Measurements from ENCODE around the gene TDRD1. TPM values are rescaled to one million over a fixed set of nuclear protein-coding genes. Genes with fewer than 3 reads are reported as not detected.

TDRD1 gene
- total RNA-seq, 2 donors from 2014 or later, result 0.78 to 0.99 TPM

DNA sequence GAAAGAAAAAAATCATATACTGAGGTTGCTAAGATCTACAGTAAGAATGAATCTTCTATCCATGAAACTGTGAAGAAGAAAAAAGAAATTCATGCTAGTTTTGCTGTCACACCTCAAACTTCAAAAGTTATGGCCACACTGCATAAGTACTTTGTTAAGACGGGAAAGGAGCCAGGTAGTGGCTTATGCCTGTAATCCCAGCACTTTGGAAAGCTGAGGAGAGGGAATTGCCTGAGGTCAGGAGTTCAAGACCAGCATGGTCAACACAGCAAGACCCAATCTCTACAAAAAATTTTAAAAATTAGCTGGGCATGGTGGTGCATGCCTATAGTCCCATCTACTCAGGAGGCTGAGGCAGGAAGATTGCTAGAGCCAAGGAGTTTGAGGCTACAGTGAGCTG, 27.3 kb upstream of the TDRD1 start:
- Histone ChIP-seq H3K36me3 (replicated peaks in 1 of 2; ENCODE audit: insufficient read depth in 1 of 2, low read depth in 2 of 2) (peaks cover 5 to 13% of the 10 kb centered on the region in 2 donors), H3K4me3 (no peak overlapping the region), H3K27me3 (no peaks in the 10 kb centered on the region), H3K4me1 (no peaks in the 10 kb centered on the region), H3K27ac (no peak overlapping the region), H3K9me3 (no peaks in the 10 kb centered on the region)
- WGBS, 2 donors, result 82 to 92% methylated on average over 1 of the region's 1 CpG
- TF ChIP-seq POLR2A (IDR thresholded peaks at IDR 0.05), result no peak
- no peak for DNase-seq
- no peak for ATAC-seq
- intact Hi-C loops (cut with DNase I), result no loop called here

DNA sequence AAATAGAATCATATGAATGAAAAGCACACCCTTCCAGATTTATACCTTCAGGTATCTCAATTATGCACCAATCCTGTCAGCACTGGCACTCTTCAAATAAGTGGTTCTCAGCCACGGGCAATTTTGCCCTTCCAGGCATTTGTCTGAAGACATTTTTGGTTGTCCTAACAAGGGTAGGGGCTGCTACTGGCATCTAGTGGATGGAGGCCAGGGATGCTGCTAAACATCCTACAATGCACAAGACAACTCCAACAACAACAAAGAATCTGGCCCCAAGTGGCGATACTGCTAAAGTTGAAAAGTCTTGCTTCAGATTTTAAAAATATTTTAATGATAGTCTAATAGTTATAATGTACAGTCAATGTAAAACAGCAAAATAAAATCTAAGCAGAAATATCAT, 21.2 kb upstream of the TDRD1 start:
- Histone ChIP-seq H3K4me3 (no peak overlapping the region), H3K27ac (no peak overlapping the region), H3K9me3 (no peaks in the 10 kb centered on the region), H3K27me3 (no peaks in the 10 kb centered on the region), H3K36me3 (replicated peaks in 1 of 2; ENCODE audit: insufficient read depth in 1 of 2, low read depth in 2 of 2) (peaks cover 0 to 5% of the 10 kb centered on the region in 2 donors), H3K4me1 (peaks cover 22% of the 10 kb centered on the region)
- ATAC-seq, result no peak
- no peak for DNase-seq
- intact Hi-C loops (cut with DNase I), result no loop called here
- 81 to 93% methylated on average over 2 of the region's 2 CpGs for WGBS, 2 donors
- TF ChIP-seq POLR2A (IDR thresholded peaks at IDR 0.05), result no peak

DNA sequence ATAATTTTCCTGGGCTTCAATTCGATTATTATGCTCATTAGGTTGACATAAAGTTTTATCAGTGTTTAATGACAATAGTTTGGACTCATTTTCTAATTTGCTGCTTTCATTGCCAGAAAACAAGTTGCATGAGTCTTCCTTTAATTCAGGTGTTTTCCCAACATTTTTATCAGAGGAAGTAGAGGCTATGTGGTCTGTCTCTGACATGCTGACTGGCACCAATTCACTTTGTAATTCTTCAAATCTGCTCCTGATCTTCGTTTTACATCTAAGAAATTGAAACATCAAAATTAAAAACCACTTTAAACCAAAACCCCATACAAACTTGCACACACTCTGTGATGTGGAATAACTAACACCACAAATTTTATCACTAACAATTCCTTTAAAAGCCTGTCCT, 16.1 kb upstream of the TDRD1 start:
- H3K36me3 ChIP-seq (replicated peaks in 1 of 2; ENCODE audit: insufficient read depth in 1 of 2, low read depth in 2 of 2), result peaks cover 0 to 2% of the 10 kb centered on the region in 2 donors
- H3K27me3 ChIP-seq, result no peaks in the 10 kb centered on the region
- ATAC-seq (no peak), DNase-seq (no peak)
- intact Hi-C loops (cut with DNase I), result no loop called here
- TF ChIP-seq, protein P1, sequence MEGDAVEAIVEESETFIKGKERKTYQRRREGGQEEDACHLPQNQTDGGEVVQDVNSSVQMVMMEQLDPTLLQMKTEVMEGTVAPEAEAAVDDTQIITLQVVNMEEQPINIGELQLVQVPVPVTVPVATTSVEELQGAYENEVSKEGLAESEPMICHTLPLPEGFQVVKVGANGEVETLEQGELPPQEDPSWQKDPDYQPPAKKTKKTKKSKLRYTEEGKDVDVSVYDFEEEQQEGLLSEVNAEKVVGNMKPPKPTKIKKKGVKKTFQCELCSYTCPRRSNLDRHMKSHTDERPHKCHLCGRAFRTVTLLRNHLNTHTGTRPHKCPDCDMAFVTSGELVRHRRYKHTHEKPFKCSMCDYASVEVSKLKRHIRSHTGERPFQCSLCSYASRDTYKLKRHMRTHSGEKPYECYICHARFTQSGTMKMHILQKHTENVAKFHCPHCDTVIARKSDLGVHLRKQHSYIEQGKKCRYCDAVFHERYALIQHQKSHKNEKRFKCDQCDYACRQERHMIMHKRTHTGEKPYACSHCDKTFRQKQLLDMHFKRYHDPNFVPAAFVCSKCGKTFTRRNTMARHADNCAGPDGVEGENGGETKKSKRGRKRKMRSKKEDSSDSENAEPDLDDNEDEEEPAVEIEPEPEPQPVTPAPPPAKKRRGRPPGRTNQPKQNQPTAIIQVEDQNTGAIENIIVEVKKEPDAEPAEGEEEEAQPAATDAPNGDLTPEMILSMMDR (IDR thresholded peaks at IDR 0.05), result no peak
- no peak for TF ChIP-seq POLR2A (IDR thresholded peaks at IDR 0.05)
- H3K27ac ChIP-seq, result peak overlapping the region in 2 of 4 donors; percentile 8 to 74
- no peaks in the 10 kb centered on the region for H3K9me3 ChIP-seq
- H3K4me3 ChIP-seq, result no peak overlapping the region
- WGBS, 2 donors, result 11 to 22% methylated on average over 2 of the region's 2 CpGs
- H3K4me1 ChIP-seq, result peaks cover 66% of the 10 kb centered on the region

DNA sequence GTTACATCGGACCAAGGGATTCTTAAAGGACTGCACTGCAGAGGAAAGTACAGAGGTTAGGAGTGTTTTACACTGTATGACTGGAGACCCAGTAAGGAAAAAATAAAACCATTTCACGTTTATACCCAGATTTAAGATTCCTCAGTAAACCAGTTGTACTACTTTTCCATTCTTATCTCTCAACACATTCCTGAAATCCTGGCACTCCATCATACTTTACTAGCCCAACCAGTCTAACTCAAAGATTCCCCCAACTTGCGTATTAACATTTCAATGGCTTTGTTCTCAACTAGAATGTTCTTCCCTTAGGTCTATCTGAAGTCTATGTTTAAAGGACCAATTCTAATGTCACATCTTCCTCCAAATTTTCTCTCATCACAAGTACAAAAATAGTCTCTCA, 13.1 kb upstream of the TDRD1 start:
- H3K9me3 ChIP-seq, result peaks cover 0 to 5% (median 0%) of the 10 kb centered on the region in 3 donors
- TF ChIP-seq, protein P1 (IDR thresholded peaks at IDR 0.05), result no peak
- TF ChIP-seq POLR2A (IDR thresholded peaks at IDR 0.05), result no peak
- 12 to 20% methylated on average over 3 of the region's 3 CpGs for WGBS, 2 donors
- intact Hi-C loops (cut with DNase I), result no loop called here
- DNase-seq (peak in 1 of 4 donors; percentile 57), ATAC-seq (peak; percentile 88)
- peaks cover 0 to 2% of the 10 kb centered on the region in 2 donors for H3K36me3 ChIP-seq (replicated peaks in 1 of 2; ENCODE audit: insufficient read depth in 1 of 2, low read depth in 2 of 2)
- peaks cover 67% of the 10 kb centered on the region for H3K4me1 ChIP-seq
- no peak overlapping the region for H3K4me3 ChIP-seq
- no peaks in the 10 kb centered on the region for H3K27me3 ChIP-seq
- peak overlapping the region; percentile 46 to 74 (median 58) for H3K27ac ChIP-seq

DNA sequence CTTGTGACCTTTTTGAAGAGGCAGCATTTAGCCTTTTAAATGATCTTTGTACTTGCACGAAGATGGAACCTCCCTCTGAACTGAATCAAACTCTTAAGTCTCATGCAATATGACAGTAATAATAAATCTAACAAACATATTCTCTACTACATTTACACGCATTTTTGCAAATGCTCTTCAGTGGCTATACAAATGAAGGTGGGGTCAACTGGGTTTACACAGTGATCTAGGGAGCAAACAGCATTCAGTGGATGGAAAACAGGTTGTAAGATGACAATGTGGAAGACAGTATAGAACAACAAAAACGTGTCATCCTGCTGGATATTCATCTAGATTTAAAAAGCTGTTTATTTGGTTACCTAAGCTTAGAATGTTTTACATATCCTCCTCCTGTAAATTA, 12.7 kb upstream of the TDRD1 start:
- DNase-seq (no peak), ATAC-seq (no peak)
- intact Hi-C loops (cut with DNase I), result no loop called here
- WGBS, 2 donors, result 16 to 22% methylated on average over 3 of the region's 3 CpGs
- H3K9me3 ChIP-seq, result peaks cover 0 to 5% (median 0%) of the 10 kb centered on the region in 3 donors
- peaks cover 65% of the 10 kb centered on the region for H3K4me1 ChIP-seq
- H3K27ac ChIP-seq, result peak overlapping the region; percentile 46 to 74 (median 58)
- H3K27me3 ChIP-seq, result no peaks in the 10 kb centered on the region
- no peak overlapping the region for H3K4me3 ChIP-seq
- TF ChIP-seq, protein P1 (IDR thresholded peaks at IDR 0.05), result no peak
- TF ChIP-seq POLR2A (IDR thresholded peaks at IDR 0.05), result no peak
- peaks cover 0 to 2% of the 10 kb centered on the region in 2 donors for H3K36me3 ChIP-seq (replicated peaks in 1 of 2; ENCODE audit: insufficient read depth in 1 of 2, low read depth in 2 of 2)

DNA sequence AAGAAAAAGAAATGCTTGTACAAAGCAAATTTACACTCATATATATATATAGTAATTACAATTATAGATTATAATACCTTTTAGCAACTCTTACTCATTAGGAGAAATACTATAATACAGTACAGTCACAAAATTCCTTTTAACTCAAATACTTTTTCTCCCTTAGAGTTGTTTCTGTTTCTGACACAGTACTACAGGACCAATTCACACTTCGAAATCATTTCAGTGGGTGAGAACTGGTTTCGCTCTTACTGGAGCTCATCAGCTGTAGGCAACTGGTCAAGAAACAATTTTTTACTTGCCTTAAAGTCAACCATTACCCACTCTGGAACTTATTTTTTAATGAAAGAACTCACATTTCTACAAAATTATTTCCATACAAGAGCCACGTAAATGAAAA, 11.2 kb upstream of the TDRD1 start:
- no peak overlapping the region for H3K4me3 ChIP-seq
- no peak for DNase-seq
- WGBS, 2 donors, result 90 to 92% methylated on average over 3 of the region's 3 CpGs
- peaks cover 59% of the 10 kb centered on the region for H3K4me1 ChIP-seq
- no peaks in the 10 kb centered on the region for H3K27me3 ChIP-seq
- H3K9me3 ChIP-seq, result peaks cover 0 to 5% (median 0%) of the 10 kb centered on the region in 3 donors
- ATAC-seq, result no peak
- intact Hi-C loops (cut with DNase I), result no loop called here
- TF ChIP-seq, protein P1 (IDR thresholded peaks at IDR 0.05), result no peak
- no peak for TF ChIP-seq POLR2A (IDR thresholded peaks at IDR 0.05)
- no peak overlapping the region for H3K27ac ChIP-seq
- no peaks in the 10 kb centered on the region for H3K36me3 ChIP-seq (replicated peaks in 1 of 2; ENCODE audit: insufficient read depth in 1 of 2, low read depth in 2 of 2)

Data from body of pancreas (tissue), 4 donors.